Kidney glomerular epithelial cell (primary cell): ENCODE results near the gene FAM187B.

Experiments used
- DNase-seq: peaks from one replicate; lab custom pipeline; 2025; lab: John Stamatoyannopoulos, UW

FAM187B gene

DNA sequence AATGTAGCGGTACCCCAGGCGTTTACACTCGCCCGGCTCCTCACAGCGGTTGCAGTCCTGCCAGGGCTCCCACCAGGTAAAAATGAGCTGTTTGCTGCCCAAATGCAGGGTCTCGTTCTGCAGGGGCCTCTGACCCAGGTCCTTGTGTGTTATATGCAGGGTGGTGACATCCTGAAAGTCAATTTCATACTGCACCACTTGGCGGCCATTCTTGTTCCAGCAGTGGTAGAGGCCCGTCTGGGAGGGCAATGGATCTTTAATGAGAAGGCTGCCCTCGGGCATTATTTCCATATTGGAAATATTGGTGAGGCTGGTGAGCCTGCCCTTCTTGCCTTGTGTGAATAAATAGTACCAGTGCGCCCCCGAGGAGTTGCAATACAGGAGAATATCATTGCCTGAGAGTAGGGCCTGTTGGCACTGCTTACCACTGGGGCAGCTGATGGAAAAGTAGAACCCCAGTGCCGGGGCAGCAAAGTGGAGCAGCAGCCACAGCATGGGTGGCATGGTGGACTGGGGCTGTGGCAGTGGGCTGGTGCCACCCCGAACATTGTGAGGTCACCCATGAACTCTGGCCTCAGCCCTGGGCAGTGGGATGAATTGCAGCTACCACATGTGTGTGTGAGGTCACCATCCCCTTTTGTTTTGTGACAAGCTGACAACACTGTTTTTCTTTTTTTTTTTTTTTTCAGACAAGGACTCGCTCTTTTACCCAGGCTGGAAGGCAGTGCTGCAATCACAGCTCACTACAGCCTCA, at the start of gene FAM187B:
FAM187B (minus strand) TSS at position 563 of the 754 bp plus-strand sequence; CDS start at position 504, 59 bp downstream.
- no peak for DNase-seq

DNA sequence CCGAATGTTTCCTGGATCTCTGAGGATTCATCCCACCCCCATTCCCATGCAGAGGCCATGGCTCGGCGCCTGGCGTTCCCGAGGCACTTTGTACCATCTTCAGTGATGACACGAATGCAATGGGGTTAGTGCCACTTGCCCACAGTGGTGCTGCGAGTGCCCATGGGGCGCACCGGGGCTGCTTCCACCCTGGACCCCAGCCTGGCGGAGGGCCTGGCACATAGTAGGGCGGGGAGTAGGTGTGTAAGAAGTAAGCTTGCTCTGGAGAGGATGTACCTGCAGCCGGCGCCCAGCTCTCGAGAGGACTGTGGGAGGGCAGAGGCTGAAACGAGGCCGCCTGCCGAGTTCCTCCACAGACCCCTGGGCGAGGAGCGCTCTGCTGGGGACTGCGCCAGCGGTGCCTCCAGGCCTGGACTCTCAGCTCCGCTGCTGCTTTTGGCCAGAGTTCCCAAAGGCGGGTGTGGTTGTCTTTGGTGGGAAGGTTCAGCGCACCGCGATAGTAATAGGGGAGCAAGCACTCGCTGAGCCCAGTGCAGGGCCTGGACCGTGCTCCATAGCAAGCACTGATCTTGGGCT, 48.3 kb upstream of the FAM187B start:
- DNase-seq: no peak

- DNase-seq: no peak
Measured at GRCh38 chr19:35274323-35274722, 45.8 kb upstream of the FAM187B start.

DNA sequence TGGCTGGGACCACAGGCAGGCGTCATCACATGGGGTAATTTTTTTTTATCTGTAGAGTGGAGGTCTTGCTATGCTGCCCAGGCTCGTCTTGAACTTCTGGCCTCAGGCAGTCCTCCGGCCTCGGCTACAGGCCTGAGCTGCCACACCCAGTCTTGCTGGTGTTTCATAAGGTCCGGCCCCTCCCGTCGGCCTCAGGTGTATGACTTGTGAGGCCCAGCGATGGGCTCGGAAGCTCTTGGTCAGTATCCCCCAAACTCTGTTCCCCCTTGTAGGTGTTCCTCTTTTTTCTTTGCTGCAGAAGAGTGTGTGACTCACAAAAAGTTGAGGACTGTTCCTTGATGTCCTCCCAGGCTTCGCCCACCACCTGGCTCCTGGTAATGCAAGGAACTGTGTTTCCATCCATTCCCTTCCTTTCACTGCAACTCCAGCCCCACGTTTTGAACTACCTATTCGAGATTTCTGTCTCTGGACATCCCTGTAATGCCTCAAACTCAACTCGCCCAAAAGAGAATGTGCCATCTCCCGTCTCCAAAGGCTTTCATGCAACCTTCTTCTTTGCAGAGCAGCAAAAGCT, 45.2 kb upstream of the FAM187B start:
- DNase-seq: no peak

GRCh38 chr19:35272954-35273649, 44.6 kb upstream of the FAM187B start:
- DNase-seq: no peak

DNA sequence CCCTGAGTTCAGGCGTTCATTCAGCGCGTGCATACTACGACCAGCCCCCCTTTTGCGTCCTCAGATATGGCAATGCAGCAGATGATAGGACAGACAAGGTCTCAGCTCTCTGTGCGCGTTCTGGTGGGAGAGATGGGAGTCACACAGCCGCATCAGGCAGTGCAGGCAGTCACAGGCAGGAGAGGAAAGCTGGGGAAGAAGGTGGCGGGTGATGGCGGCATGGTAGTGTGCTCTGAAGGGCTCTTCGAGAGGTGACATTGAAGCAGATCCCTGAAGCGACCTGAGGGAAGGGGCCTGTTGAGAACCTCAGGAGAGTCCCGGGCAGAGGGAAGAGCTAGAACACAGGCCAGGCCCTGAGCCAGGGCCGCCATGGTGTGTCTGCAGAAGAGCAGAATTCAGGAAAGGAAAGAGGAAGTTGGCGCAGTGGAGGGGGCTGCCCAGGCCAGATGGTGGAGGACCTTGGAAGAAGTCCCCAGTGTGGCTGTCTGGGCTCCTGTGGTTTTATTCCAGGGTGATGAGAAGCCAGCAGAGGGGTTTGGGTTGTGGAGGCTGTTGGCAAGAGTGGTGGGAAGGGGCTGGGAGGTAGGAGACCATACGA, 43.7 kb upstream of the FAM187B start:
- no peak for DNase-seq

DNA sequence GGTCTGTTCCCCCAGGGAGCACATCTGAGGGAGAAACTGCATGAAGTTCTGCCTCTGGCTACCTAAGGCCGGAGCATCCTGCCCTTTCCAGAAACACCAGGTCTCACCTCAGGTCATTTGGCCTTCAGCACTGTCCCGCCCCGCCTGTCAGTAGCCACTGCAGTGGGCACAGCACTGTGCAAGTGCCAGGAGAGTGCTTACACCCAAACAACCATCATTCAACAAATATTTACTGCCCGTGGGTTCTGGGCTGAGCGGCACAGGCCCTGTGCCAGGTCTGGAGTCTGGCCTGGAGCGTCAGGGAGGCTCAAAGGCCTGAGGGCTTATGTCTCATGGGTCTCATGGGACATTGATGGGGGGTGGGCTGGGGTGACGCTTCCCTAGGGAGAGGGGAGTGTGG, 43.0 kb upstream of the FAM187B start:
- no peak for DNase-seq

GRCh38 chr19:35270381-35270811, 41.9 kb upstream of the FAM187B start:
- DNase-seq: no peak

GRCh38 chr19:35269438-35270117, 41.0 kb upstream of the FAM187B start:
- peak; percentile 66 for DNase-seq

GRCh38 chr19:35268536-35269437, 40.2 kb upstream of the FAM187B start, which contains the start of gene USF2:
Gene USF2 (plus strand): TSS chr19:35268962. CDS start chr19:35269102, 140 bp downstream.
- DNase-seq: no peak

DNA sequence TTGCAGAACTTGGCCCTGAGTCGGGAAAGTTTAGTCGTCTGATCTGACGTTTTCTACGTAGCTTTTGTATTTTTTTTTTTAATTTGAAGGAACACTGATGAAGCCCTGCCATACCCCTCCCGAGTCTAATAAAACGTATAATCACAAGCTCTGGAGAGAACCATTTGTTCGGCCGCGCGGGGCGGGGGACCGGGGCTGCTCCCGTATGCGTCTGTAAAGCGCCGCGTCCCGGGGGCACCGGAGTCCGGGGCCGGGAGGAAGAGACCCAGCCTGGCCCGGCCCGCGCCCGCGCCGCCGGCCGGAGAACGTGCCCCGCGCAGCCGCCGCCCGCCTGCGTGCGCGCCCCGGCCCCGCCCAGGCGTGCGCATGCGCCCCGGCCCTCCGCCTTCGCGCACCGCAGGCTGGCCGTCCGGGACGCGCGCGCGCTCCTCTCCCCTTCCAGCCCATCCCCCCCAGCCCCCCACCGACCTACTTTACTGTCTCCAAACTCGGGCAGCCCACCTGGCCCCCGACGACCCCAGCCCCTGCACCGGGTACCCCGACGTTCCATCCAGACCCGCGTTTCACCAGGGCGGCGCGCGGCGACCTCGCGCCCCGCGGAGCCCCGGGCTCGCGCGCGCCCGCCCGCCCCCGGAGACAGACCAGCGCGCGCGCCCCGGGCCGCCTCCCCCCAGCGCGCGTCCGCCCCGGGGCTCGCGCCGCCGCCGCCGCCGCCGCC, 39.4 kb upstream of the FAM187B start:
- DNase-seq: peak; percentile 22

- DNase-seq: no peak
Measured at GRCh38 chr19:35267353-35267817, 38.8 kb upstream of the FAM187B start.

DNA sequence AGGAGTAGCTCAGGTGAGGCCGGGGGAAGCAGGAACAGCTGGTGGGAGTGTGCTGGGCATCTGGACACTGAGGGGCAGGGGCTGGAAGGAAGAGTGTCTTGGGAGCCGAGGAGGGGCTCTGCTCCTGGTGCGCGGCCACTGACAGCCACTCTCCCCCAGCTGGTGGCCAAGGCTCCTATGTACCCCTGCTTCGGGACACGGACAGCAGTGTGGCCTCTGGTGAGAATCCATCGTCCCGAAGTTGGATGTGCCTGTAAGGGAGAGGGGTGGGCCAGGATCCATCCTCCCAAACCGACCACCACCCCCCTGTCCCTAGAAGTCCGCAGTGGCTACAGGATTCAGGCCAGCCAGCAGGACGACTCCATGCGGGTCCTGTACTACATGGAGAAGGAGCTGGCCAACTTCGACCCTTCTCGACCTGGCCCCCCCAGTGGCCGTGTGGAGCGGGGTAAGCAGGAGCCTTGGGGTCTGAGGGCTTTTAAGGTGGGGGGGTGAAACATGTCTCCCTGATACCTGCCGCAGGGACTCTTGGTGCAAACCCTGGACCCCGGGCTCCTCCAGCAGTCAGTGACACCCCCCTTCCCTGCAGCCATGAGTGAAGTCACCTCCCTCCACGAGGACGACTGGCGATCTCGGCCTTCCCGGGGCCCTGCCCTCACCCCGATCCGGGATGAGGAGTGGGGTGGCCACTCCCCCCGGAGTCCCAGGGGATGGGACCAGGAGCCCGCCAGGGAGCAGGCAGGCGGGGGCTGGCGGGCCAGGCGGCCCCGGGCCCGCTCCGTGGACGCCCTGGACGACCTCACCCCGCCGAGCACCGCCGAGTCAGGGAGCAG, 38.2 kb upstream of the FAM187B start:
- DNase-seq: no peak

DNA sequence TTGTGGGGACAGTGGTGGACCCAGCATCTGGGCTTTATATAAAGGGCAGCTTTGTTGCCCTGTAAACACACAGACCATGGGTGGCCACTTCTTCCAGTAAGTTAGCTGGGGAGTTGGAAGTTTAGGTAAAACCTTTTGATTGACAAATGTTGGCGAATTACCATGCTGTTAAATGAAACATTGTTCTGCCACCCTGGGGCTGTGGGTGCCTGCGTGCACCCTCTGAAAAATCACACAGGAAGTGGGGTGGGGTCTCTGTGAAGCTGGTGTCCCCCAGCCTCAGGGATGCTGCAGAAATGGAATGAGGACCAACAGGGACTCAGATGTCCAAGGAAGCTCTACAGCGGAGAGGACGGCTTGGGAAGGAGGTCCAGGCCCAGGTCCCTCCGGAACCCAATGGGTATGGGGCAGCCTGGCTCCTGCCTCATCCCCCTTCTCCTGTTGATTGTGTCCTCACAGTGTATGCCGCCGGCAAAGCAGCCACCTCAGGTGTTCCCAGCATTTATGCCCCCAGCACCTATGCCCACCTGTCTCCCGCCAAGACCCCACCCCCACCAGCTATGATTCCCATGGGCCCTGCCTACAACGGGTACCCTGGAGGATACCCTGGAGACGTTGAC, 37.5 kb upstream of the FAM187B start:
- DNase-seq: no peak

DNA sequence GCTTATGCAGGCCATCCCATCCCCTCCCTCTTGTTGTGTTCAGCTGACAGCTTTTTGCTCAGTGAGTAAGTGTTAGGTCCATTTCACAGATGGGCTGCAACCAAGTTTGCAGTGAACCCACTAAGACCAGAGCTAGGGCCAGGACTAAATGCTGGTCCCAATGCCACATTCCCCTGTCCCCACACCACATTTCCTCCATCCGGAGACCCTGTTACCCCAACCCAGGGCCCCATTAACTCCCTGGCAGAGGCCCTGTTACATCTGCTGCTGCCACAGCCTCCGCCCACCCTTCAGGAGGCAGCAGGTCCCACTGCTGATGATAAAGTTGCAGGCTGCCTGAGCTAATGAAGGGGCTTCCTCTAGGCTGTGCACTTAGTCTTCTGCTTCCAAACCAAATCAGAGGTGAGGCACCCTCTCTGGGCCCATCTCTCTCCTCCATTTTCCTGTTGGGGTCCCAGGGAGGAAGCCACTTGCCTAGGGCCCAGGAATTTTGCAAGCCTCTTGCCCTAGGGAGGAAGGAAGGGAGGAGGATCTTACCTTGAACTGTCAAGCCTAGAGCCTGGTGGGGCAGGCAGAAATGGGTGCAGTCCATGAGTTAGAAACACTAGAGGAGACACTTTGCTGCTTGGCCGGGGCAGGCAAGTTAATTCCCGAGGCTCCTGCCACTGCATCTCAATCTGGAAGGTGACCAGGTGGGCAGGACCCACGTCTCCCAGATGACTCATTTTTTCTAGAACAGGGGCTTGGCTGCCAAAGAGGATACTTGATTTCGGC, 36.8 kb upstream of the FAM187B start:
- no peak for DNase-seq

- DNase-seq: no peak
Measured at GRCh38 chr19:35264268-35265125, 36.0 kb upstream of the FAM187B start.
